ENCODE measurements around the gene CUEDC2.

The CUEDC2 gene

GRCh38 chr10:102384606-102385429, 47.6 kb downstream of the CUEDC2 start:
- in situ Hi-C loops (cut with HindIII; ENCODE audit: low pct_ligation_motif_present, low pct_unique_long_range_greater_than_20kb, low sequenced_read_pairs): no loop called here
- no peak for DNase-seq

- DNase-seq: no peak
- in situ Hi-C loops (cut with HindIII; ENCODE audit: low pct_ligation_motif_present, low pct_unique_long_range_greater_than_20kb, low sequenced_read_pairs): no loop called here
These were observed 48.3 kb downstream of the CUEDC2 start for GRCh38 chr10:102384053-102384452.

- DNase-seq: no peak
- in situ Hi-C loops (cut with HindIII; ENCODE audit: low pct_ligation_motif_present, low pct_unique_long_range_greater_than_20kb, low sequenced_read_pairs): no loop called here
These were observed 49.5 kb downstream of the CUEDC2 start for GRCh38 chr10:102382871-102383270.

GRCh38 chr10:102381983-102382382, 50.4 kb downstream of the CUEDC2 start:
- in situ Hi-C loops (cut with HindIII; ENCODE audit: low pct_ligation_motif_present, low pct_unique_long_range_greater_than_20kb, low sequenced_read_pairs): no loop called here
- DNase-seq: no peak

- no peak for DNase-seq
- in situ Hi-C loops (cut with HindIII; ENCODE audit: low pct_ligation_motif_present, low pct_unique_long_range_greater_than_20kb, low sequenced_read_pairs): no loop called here
These were observed 53.0 kb downstream of the CUEDC2 start for GRCh38 chr10:102379383-102379782.

- DNase-seq: no peak
- in situ Hi-C loops (cut with HindIII; ENCODE audit: low pct_ligation_motif_present, low pct_unique_long_range_greater_than_20kb, low sequenced_read_pairs): no loop called here
These were observed 55.5 kb downstream of the CUEDC2 start for GRCh38 chr10:102376901-102377300.

GRCh38 chr10:102375867-102376266, 56.5 kb downstream of the CUEDC2 start:
- DNase-seq: no peak
- in situ Hi-C loops (cut with HindIII; ENCODE audit: low pct_ligation_motif_present, low pct_unique_long_range_greater_than_20kb, low sequenced_read_pairs): no loop called here

GRCh38 chr10:102375250-102375649, 57.1 kb downstream of the CUEDC2 start:
- no peak for DNase-seq
- in situ Hi-C loops (cut with HindIII; ENCODE audit: low pct_ligation_motif_present, low pct_unique_long_range_greater_than_20kb, low sequenced_read_pairs): no loop called here

Measured in ACHN (cell line).